Skeletal muscle tissue (tissue), 4 donors: Measurements from ENCODE around the gene SPATS2. TPM values are rescaled to one million over a fixed set of nuclear protein-coding genes. Genes with fewer than 3 reads are reported as not detected.
A peak's percentile ranks its signal among the peaks of the same experiment; 100 is the strongest.

Source experiments
- H3K27ac ChIP-seq: one replicate; pipeline ENCODE4 v1.7.0; 2013; ENCODE audit warnings: mild to moderate bottlenecking, low read depth, low read length, inconsistent platforms
- H3K27me3 ChIP-seq, 3 donors: one replicate each; pipeline ENCODE4 v1.7.0; 2013; ENCODE audit warnings: low read length in 3 of 3; ENCODE audit not compliant: control insufficient read depth in 3 of 3, insufficient read depth in 3 of 3
- H3K36me3 ChIP-seq, 3 donors: one replicate each; pipeline ENCODE4 v1.7.0; 2013; ENCODE audit warnings: low read length in 3 of 3; ENCODE audit not compliant: control insufficient read depth in 3 of 3, insufficient read depth in 3 of 3
- H3K4me1 ChIP-seq, 3 donors: one replicate each; pipeline ENCODE4 v1.7.0; 2013; ENCODE audit warnings: low read length in 3 of 3, mild to moderate bottlenecking in 3 of 3; ENCODE audit not compliant: control insufficient read depth in 3 of 3, insufficient read depth in 3 of 3
- H3K4me3 ChIP-seq, 3 donors: one replicate each; pipeline ENCODE4 v1.7.0; 2013; ENCODE audit warnings: low read length in 3 of 3
- H3K9ac ChIP-seq, 3 donors: one replicate each; pipeline ENCODE4 v1.7.0; 2013; ENCODE audit warnings: low read length in 3 of 3, mild to moderate bottlenecking in 3 of 3, moderate library complexity in 2 of 3, low read depth in 1 of 3
- H3K9me3 ChIP-seq, 3 donors: one replicate each; pipeline ENCODE4 v1.7.0; 2013; ENCODE audit warnings: low read length in 3 of 3; ENCODE audit not compliant: control insufficient read depth in 3 of 3
- total RNA-seq: library from RNA; depleted of rRNA; stranded (reverse); fragments of >200 nt; gene quantifications from one replicate; pipeline ENCODE4 v1.2.3, GENCODE V29; 2014
- donor health status: Osteomylitis.

SPATS2 gene
- total RNA-seq, 1 donor from 2014 or later = 19.8 TPM

- H3K4me3 ChIP-seq = no peak overlapping the region
- peaks cover 8 to 15% (median 13%) of the 10 kb centered on the region in 3 donors for H3K4me1 ChIP-seq
- H3K9ac ChIP-seq = no peak overlapping the region
- H3K27ac ChIP-seq = no peak overlapping the region
- peaks cover 49 to 72% (median 72%) of the 10 kb centered on the region in 3 donors for H3K27me3 ChIP-seq
- no peaks in the 10 kb centered on the region for H3K9me3 ChIP-seq
- no peaks in the 10 kb centered on the region for H3K36me3 ChIP-seq
Measured at GRCh38 chr12:49335955-49336644, 31.2 kb upstream of the SPATS2 start.

GRCh38 chr12:49336645-49337584 lies 30.3 kb upstream of the SPATS2 start, which contains the start of gene C1QL4:
Gene C1QL4, minus strand, starts transcription at chr12:49337188. Its CDS starts 711 bp downstream, at chr12:49336477.
- no peaks in the 10 kb centered on the region for H3K36me3 ChIP-seq
- H3K4me1 ChIP-seq = peaks cover 6 to 9% (median 8%) of the 10 kb centered on the region in 3 donors
- H3K9me3 ChIP-seq = no peaks in the 10 kb centered on the region
- no peak within 1 kb of the TSS for H3K9ac ChIP-seq
- peaks cover 49 to 76% (median 64%) of the 10 kb centered on the region in 3 donors for H3K27me3 ChIP-seq
- no peak within 1 kb of the TSS for H3K27ac ChIP-seq
- H3K4me3 ChIP-seq = peak within 1 kb of the TSS; percentile 3 to 41 (median 29)

GRCh38 chr12:49338830-49339463 lies 28.3 kb upstream of the SPATS2 start:
- no peak overlapping the region for H3K9ac ChIP-seq
- H3K27me3 ChIP-seq = peaks cover 60 to 79% (median 77%) of the 10 kb centered on the region in 3 donors
- H3K4me1 ChIP-seq = peaks cover 19 to 27% (median 22%) of the 10 kb centered on the region in 3 donors
- H3K36me3 ChIP-seq = no peaks in the 10 kb centered on the region
- no peak overlapping the region for H3K27ac ChIP-seq
- H3K4me3 ChIP-seq = no peak overlapping the region
- no peaks in the 10 kb centered on the region for H3K9me3 ChIP-seq

GRCh38 chr12:49339464-49339861 lies 27.8 kb upstream of the SPATS2 start:
- Histone ChIP-seq H3K27me3 (peaks cover 58 to 78% (median 77%) of the 10 kb centered on the region in 3 donors), H3K9me3 (no peaks in the 10 kb centered on the region), H3K36me3 (no peaks in the 10 kb centered on the region), H3K9ac (no peak overlapping the region), H3K4me3 (no peak overlapping the region), H3K27ac (no peak overlapping the region), H3K4me1 (peaks cover 19 to 27% (median 24%) of the 10 kb centered on the region in 3 donors)

- Histone ChIP-seq H3K4me1 (peaks cover 19 to 27% (median 24%) of the 10 kb centered on the region in 3 donors), H3K4me3 (no peak overlapping the region), H3K27me3 (peaks cover 53 to 76% (median 71%) of the 10 kb centered on the region in 3 donors)
Measured at GRCh38 chr12:49340095-49340870, 27.0 kb upstream of the SPATS2 start.

GRCh38 chr12:49340971-49341776 lies 26.1 kb upstream of the SPATS2 start:
- Histone ChIP-seq H3K9me3 (no peaks in the 10 kb centered on the region), H3K4me3 (no peak overlapping the region), H3K27ac (no peak overlapping the region), H3K27me3 (peaks cover 52 to 75% (median 70%) of the 10 kb centered on the region in 3 donors), H3K9ac (no peak overlapping the region), H3K4me1 (peaks cover 28 to 36% (median 31%) of the 10 kb centered on the region in 3 donors), H3K36me3 (no peaks in the 10 kb centered on the region)

More at GRCh38 chr12:49340095-49340870, 27.0 kb upstream of the SPATS2 start:
- H3K9ac ChIP-seq = no peak overlapping the region
- no peak overlapping the region for H3K27ac ChIP-seq
- H3K36me3 ChIP-seq = no peaks in the 10 kb centered on the region
- H3K9me3 ChIP-seq = no peaks in the 10 kb centered on the region

- Histone ChIP-seq H3K9me3 (no peaks in the 10 kb centered on the region), H3K36me3 (no peaks in the 10 kb centered on the region), H3K27ac (no peak overlapping the region), H3K9ac (no peak overlapping the region), H3K27me3 (peaks cover 52 to 75% (median 70%) of the 10 kb centered on the region in 3 donors), H3K4me1 (peaks cover 29 to 38% (median 33%) of the 10 kb centered on the region in 3 donors), H3K4me3 (no peak overlapping the region)
Measured at GRCh38 chr12:49341777-49342065, 25.5 kb upstream of the SPATS2 start.

- peaks cover 32 to 40% (median 35%) of the 10 kb centered on the region in 3 donors for H3K4me1 ChIP-seq
- peaks cover 55 to 76% (median 73%) of the 10 kb centered on the region in 3 donors for H3K27me3 ChIP-seq
- H3K36me3 ChIP-seq = no peaks in the 10 kb centered on the region
- no peak overlapping the region for H3K27ac ChIP-seq
- H3K9me3 ChIP-seq = no peaks in the 10 kb centered on the region
- peak overlapping the region; percentile 33 to 56 (median 45) for H3K9ac ChIP-seq
- peak overlapping the region; percentile 48 to 56 (median 54) for H3K4me3 ChIP-seq
Measured at GRCh38 chr12:49342066-49342913, 25.0 kb upstream of the SPATS2 start.
